ENCODE data around the gene MAOA. TPM values are rescaled to one million over a fixed set of nuclear protein-coding genes. Genes with fewer than 3 reads are reported as not detected.
"Not testable (repeated sequence)": the region's sequence is repeated elsewhere in the genome, so short reads cannot be mapped to it uniquely, and the experiment has no call there.

MAOA gene
- total RNA-seq = 100 to 1,000 TPM; 287 to 362 (median 316) TPM

GRCh38 chrX:43656005-43656494 lies at the start of gene MAOA:
Gene MAOA (plus strand): TSS chrX:43656299. CDS start chrX:43656342, 43 bp downstream.
- peaks cover 0 to 7% of the 10 kb centered on the region in 2 donors for H3K4me1 ChIP-seq
- peak within 1 kb of the TSS; percentile 90 to 93 (median 91) for H3K27ac ChIP-seq
- intact Hi-C loops (cut with DNase I) = no loop called here
- peak within 1 kb of the TSS; percentile 47 to 62 (median 59) for H3K4me3 ChIP-seq (replicated peaks in 1 of 3)
- 0% methylated on average over 13 of the region's 29 CpGs; no CpG with 5 or more reads in 1 of the 2 donors for WGBS, 2 donors
- H3K9me3 ChIP-seq = no peaks in the 10 kb centered on the region
- H3K27me3 ChIP-seq = no peaks in the 10 kb centered on the region
- peak; percentile 94 to 96 for DNase-seq
- no peaks in the 10 kb centered on the region for H3K36me3 ChIP-seq
- no peak for TF ChIP-seq CTCF (IDR thresholded peaks at IDR 0.05)
- TF ChIP-seq POLR2A (IDR thresholded peaks at IDR 0.05) = peak; percentile 24 to 92

- no peaks in the 10 kb centered on the region for H3K9me3 ChIP-seq
- no peak for TF ChIP-seq POLR2A (IDR thresholded peaks at IDR 0.05)
- no peak for TF ChIP-seq CTCF (IDR thresholded peaks at IDR 0.05)
- intact Hi-C loops (cut with DNase I) = no loop called here
- H3K4me1 ChIP-seq = no peaks in the 10 kb centered on the region
- H3K27ac ChIP-seq = no peak overlapping the region
- H3K36me3 ChIP-seq = no peaks in the 10 kb centered on the region
- no peaks in the 10 kb centered on the region for H3K27me3 ChIP-seq
- no peak overlapping the region for H3K4me3 ChIP-seq (replicated peaks in 1 of 3)
- DNase-seq = no peak
Observed at GRCh38 chrX:43612400-43612799, 43.7 kb upstream of the MAOA start.

GRCh38 chrX:43615660-43616059 lies 40.4 kb upstream of the MAOA start:
- TF ChIP-seq POLR2A (IDR thresholded peaks at IDR 0.05) = no peak
- no peak overlapping the region for H3K27ac ChIP-seq
- H3K4me3 ChIP-seq (replicated peaks in 1 of 3) = no peak overlapping the region
- peaks cover 0 to 3% of the 10 kb centered on the region in 2 donors for H3K4me1 ChIP-seq
- DNase-seq = no peak
- WGBS, 2 donors = 58 to 66% methylated on average over 5 of the region's 5 CpGs
- no peaks in the 10 kb centered on the region for H3K36me3 ChIP-seq
- intact Hi-C loops (cut with DNase I) = no loop called here
- H3K27me3 ChIP-seq = no peaks in the 10 kb centered on the region
- no peaks in the 10 kb centered on the region for H3K9me3 ChIP-seq

GRCh38 chrX:43618366-43619205 lies 37.5 kb upstream of the MAOA start:
- Histone ChIP-seq H3K4me1 (peaks cover 0 to 3% of the 10 kb centered on the region in 2 donors), H3K36me3 (no peaks in the 10 kb centered on the region), H3K27me3 (no peaks in the 10 kb centered on the region), H3K27ac (no peak overlapping the region), H3K4me3 (replicated peaks in 1 of 3) (no peak overlapping the region), H3K9me3 (no peaks in the 10 kb centered on the region)
- no peak for DNase-seq
- 86 to 87% methylated on average over 3 of the region's 3 CpGs for WGBS, 2 donors
- no peak for TF ChIP-seq CTCF (IDR thresholded peaks at IDR 0.05)
- TF ChIP-seq POLR2A (IDR thresholded peaks at IDR 0.05) = no peak
- intact Hi-C loops (cut with DNase I) = no loop called here

GRCh38 chrX:43619861-43620260 lies 36.2 kb upstream of the MAOA start:
- H3K4me1 ChIP-seq; H3K4me3 ChIP-seq (replicated peaks in 1 of 3); DNase-seq; intact Hi-C loops (cut with DNase I); H3K9me3 ChIP-seq; H3K36me3 ChIP-seq; H3K27ac ChIP-seq; H3K27me3 ChIP-seq: not testable (repeated sequence)
- WGBS, 2 donors = 67 to 92% methylated on average over 2 of the region's 2 CpGs

GRCh38 chrX:43627147-43627546 lies 29.0 kb upstream of the MAOA start:
- DNase-seq = no peak
- Histone ChIP-seq H3K4me1 (no peaks in the 10 kb centered on the region), H3K27me3 (no peaks in the 10 kb centered on the region), H3K9me3 (no peaks in the 10 kb centered on the region), H3K36me3 (no peaks in the 10 kb centered on the region), H3K27ac (no peak overlapping the region), H3K4me3 (replicated peaks in 1 of 3) (no peak overlapping the region)
- intact Hi-C loops (cut with DNase I) = no loop called here
- TF ChIP-seq CTCF (IDR thresholded peaks at IDR 0.05) (no peak), POLR2A (IDR thresholded peaks at IDR 0.05) (no peak)
